Suprapubic skin (tissue), 4 donors: ENCODE data around the gene METTL14. TPM values are rescaled to one million over a fixed set of nuclear protein-coding genes. Genes with fewer than 3 reads are reported as not detected.

Source experiments
- DNase-seq, 2 donors: peaks; one replicate each; pipeline ENCODE4 v3.0.0-alpha.2; 2019; ENCODE audit warnings: low spot score in 2 of 2
- H3K27ac ChIP-seq: fragments of 200-600 bp; sonication (generic); one replicate; pipeline ENCODE4 v1.5.1; 2019
- H3K27me3 ChIP-seq: fragments of 200-600 bp; sonication (generic); one replicate; pipeline ENCODE4 v1.5.1; 2019
- H3K36me3 ChIP-seq: fragments of 200-600 bp; sonication (generic); one replicate; pipeline ENCODE4 v1.5.1; 2019
- H3K4me1 ChIP-seq: fragments of 200-600 bp; sonication (generic); one replicate; pipeline ENCODE4 v1.5.1; 2019
- H3K4me3 ChIP-seq: fragments of 200-600 bp; sonication (generic); one replicate; pipeline ENCODE4 v1.5.1; 2019; ENCODE audit warnings: mild to moderate bottlenecking
- H3K9me3 ChIP-seq: fragments of 200-600 bp; sonication (generic); one replicate; pipeline ENCODE4 v1.5.1; 2019
- CTCF ChIP-seq, 2 donors: fragments of 200-600 bp in 1 of 2; fragments of 450-650 bp in 1 of 2; sonication (generic) in 1 of 2; IDR thresholded peaks; one replicate each; pipeline ENCODE4 v1.5.1; 2016 to 2019; ENCODE audit warnings: antibody characterized with exemption in 2 of 2, mild to moderate bottlenecking in 1 of 2, moderate library complexity in 1 of 2
- EP300 ChIP-seq: sonication (generic); formaldehyde crosslinking; IDR thresholded peaks from one replicate; pipeline ENCODE4 v1.6.1; 2017; ENCODE audit warnings: antibody characterized with exemption
- POLR2A ChIP-seq, 2 donors: fragments of 450-650 bp; IDR thresholded peaks; one replicate each; pipeline ENCODE4 v1.6.1; 2017; ENCODE audit warnings: antibody characterized with exemption in 2 of 2, mild to moderate bottlenecking in 2 of 2, moderate library complexity in 2 of 2
- POLR2AphosphoS5 ChIP-seq, 3 donors: sonication (generic); formaldehyde crosslinking; IDR thresholded peaks; one replicate each; pipeline ENCODE4 v1.6.1; 2017; ENCODE audit warnings: antibody characterized with exemption in 3 of 3
- WGBS: methylation state at CpG from one replicate; pipeline ENCODE4 v1.1.5; 2018; 5-methylcytosine and 5-hydroxymethylcytosine counted together
- total RNA-seq, 4 donors: library from RNA; depleted of rRNA; stranded (reverse); fragments of >200 nt; gene quantifications; one replicate each; pipeline ENCODE4 v1.1.0, GENCODE V29; 2016

METTL14 gene
- total RNA-seq, 4 donors from 2014 or later: 21.5 to 45.0 (median 29.5) TPM

DNA sequence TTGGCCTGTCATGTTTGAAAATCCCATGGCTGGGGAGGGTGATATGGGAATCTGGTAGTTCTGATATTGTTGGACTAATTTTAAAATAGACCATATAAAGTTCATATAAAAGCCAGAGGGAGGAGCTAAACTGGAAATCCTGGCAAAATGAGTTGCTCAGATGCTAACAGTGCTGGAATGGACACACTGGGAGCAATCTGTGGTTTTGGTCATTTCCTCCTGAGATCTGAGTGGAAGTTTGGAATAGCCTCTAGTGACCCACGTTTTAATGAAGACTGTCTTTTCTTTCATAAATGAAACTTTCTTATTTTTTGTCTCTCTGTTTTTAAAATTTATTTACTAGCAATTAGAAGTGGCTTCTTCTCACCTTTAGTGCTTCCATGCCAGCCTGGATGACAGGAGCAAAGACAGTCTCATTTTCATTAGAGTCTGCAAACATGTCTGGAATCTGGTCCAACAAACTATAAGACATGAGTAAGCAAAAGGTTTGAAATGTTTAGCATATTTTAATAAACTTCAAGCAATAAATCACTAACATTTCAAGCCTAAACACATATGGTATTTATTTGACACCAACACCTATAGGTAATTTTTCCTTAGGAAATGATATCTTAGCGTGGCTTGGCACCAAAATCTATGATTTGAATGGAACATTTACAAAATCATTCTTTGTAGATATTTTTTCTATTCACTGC, 66.6 kb downstream of the METTL14 start:
- no peak for DNase-seq
- no peak overlapping the region for H3K4me3 ChIP-seq
- TF ChIP-seq CTCF (IDR thresholded peaks at IDR 0.05): no peak
- TF ChIP-seq EP300: no peak
- TF ChIP-seq POLR2A (IDR thresholded peaks at IDR 0.05): no peak
- TF ChIP-seq POLR2AphosphoS5 (IDR thresholded peaks at IDR 0.05): no peak
- H3K27me3 ChIP-seq: no peaks in the 10 kb centered on the region
- WGBS: 43% methylated on average over 2 of the region's 2 CpGs
- no peak overlapping the region for H3K27ac ChIP-seq
- H3K9me3 ChIP-seq: no peaks in the 10 kb centered on the region
- no peaks in the 10 kb centered on the region for H3K36me3 ChIP-seq
- H3K4me1 ChIP-seq: peaks cover 24% of the 10 kb centered on the region

DNA sequence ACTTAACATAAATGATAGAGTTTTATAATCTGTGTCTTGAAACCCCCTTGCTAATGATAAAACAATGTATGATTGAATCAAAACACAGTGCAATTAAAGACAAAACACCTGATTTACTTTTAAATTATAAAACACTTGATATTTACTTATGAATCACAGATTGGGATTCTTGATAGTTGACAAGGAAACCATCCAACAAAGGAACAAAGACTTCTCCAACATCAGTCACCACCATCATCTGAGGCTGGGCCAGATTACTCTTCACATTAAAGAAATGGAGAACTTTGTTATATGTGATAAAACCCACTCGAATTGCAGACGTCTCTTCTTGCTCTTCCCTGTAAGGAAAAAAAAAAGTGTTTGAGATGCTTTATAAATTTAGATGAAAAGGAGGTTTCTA, 67.4 kb downstream of the METTL14 start:
- Histone ChIP-seq H3K9me3 (no peaks in the 10 kb centered on the region), H3K4me1 (peaks cover 28% of the 10 kb centered on the region), H3K36me3 (no peaks in the 10 kb centered on the region), H3K27ac (no peak overlapping the region), H3K27me3 (no peaks in the 10 kb centered on the region), H3K4me3 (no peak overlapping the region)
- TF ChIP-seq POLR2A (IDR thresholded peaks at IDR 0.05) (no peak), EP300 (no peak), POLR2AphosphoS5 (IDR thresholded peaks at IDR 0.05) (no peak), CTCF (IDR thresholded peaks at IDR 0.05) (no peak)
- DNase-seq: no peak
- 73% methylated on average over 2 of the region's 2 CpGs for WGBS

- Histone ChIP-seq H3K27me3 (no peaks in the 10 kb centered on the region), H3K27ac (no peak overlapping the region), H3K9me3 (no peaks in the 10 kb centered on the region), H3K4me3 (no peak overlapping the region), H3K36me3 (no peaks in the 10 kb centered on the region), H3K4me1 (peaks cover 32% of the 10 kb centered on the region)
- no peak for DNase-seq
- TF ChIP-seq POLR2AphosphoS5 (IDR thresholded peaks at IDR 0.05) (no peak), EP300 (no peak), POLR2A (IDR thresholded peaks at IDR 0.05) (no peak), CTCF (IDR thresholded peaks at IDR 0.05) (no peak)
Observed at GRCh38 chr4:118753096-118753495, 67.9 kb downstream of the METTL14 start.

GRCh38 chr4:118753685-118754084, 68.5 kb downstream of the METTL14 start:
- DNase-seq: no peak
- Histone ChIP-seq H3K9me3 (no peaks in the 10 kb centered on the region), H3K27me3 (no peaks in the 10 kb centered on the region), H3K4me1 (peaks cover 38% of the 10 kb centered on the region), H3K36me3 (no peaks in the 10 kb centered on the region), H3K4me3 (no peak overlapping the region), H3K27ac (peak overlapping the region; percentile 42)
- TF ChIP-seq POLR2A (IDR thresholded peaks at IDR 0.05) (no peak), POLR2AphosphoS5 (IDR thresholded peaks at IDR 0.05) (no peak), EP300 (no peak), CTCF (IDR thresholded peaks at IDR 0.05) (no peak)
- 60% methylated on average over 1 of the region's 1 CpG for WGBS

GRCh38 chr4:118754890-118755289, 69.7 kb downstream of the METTL14 start:
- DNase-seq: no peak
- TF ChIP-seq POLR2AphosphoS5 (IDR thresholded peaks at IDR 0.05) (no peak), CTCF (IDR thresholded peaks at IDR 0.05) (no peak), EP300 (no peak), POLR2A (IDR thresholded peaks at IDR 0.05) (no peak)
- peaks cover 46% of the 10 kb centered on the region for H3K4me1 ChIP-seq
- H3K4me3 ChIP-seq: no peak overlapping the region
- no peaks in the 10 kb centered on the region for H3K36me3 ChIP-seq
- WGBS: 38% methylated on average over 2 of the region's 2 CpGs
- H3K27ac ChIP-seq: peak overlapping the region; percentile 62
- no peaks in the 10 kb centered on the region for H3K27me3 ChIP-seq
- no peaks in the 10 kb centered on the region for H3K9me3 ChIP-seq
